DMS 273 (cell line): ENCODE data around the gene SMIM11.
"Not testable (repeated sequence)": the region's sequence is repeated elsewhere in the genome, so short reads cannot be mapped to it uniquely, and the experiment has no call there.

Experiments used
- DNase-seq: peaks from one replicate; lab custom pipeline; 2025; ENCODE audit not compliant: unreplicated experiment; lab: John Stamatoyannopoulos, UW

The SMIM11 gene

GRCh38 chr21:34354836-34355235 lies 20.5 kb upstream of the SMIM11 start:
- no peak for DNase-seq

GRCh38 chr21:34355570-34355969 lies 19.7 kb upstream of the SMIM11 start:
- DNase-seq = no peak

- no peak for DNase-seq
Measured at GRCh38 chr21:34357889-34358288, 17.4 kb upstream of the SMIM11 start.

- no peak for DNase-seq
Measured at GRCh38 chr21:34358866-34359265, 16.4 kb upstream of the SMIM11 start.

GRCh38 chr21:34360488-34361241 lies 14.6 kb upstream of the SMIM11 start:
- DNase-seq = no peak

- no peak for DNase-seq
Measured at GRCh38 chr21:34362136-34362444, 13.2 kb upstream of the SMIM11 start.

GRCh38 chr21:34362670-34363069 lies 12.6 kb upstream of the SMIM11 start:
- DNase-seq = no peak

GRCh38 chr21:34363733-34364132 lies 11.6 kb upstream of the SMIM11 start, which contains the start of gene KCNE2:
KCNE2 (plus strand) TSS chr21:34364006; CDS start chr21:34370479, 6,473 bp downstream.
- no peak for DNase-seq

- no peak for DNase-seq
Measured at GRCh38 chr21:34364921-34365320, 10.4 kb upstream of the SMIM11 start.

- DNase-seq = no peak
Measured at GRCh38 chr21:34365809-34366208, 9.5 kb upstream of the SMIM11 start.

- DNase-seq = peak; percentile 77
Measured at GRCh38 chr21:34367320-34367935, 7.9 kb upstream of the SMIM11 start.

GRCh38 chr21:34369741-34370140 lies 5.6 kb upstream of the SMIM11 start:
- DNase-seq = no peak

- DNase-seq = no peak
Measured at GRCh38 chr21:34372321-34372720, 3.0 kb upstream of the SMIM11 start.

GRCh38 chr21:34374462-34374861 lies 845 bp upstream of the SMIM11 start:
- DNase-seq = not testable (repeated sequence)

- DNase-seq = not testable (repeated sequence)
Measured at GRCh38 chr21:34375619-34375972, 289 bp downstream of the SMIM11 start.

- DNase-seq = not testable (repeated sequence)
Measured at GRCh38 chr21:34383138-34383537, 7.8 kb downstream of the SMIM11 start.

- DNase-seq = not testable (repeated sequence)
Measured at GRCh38 chr21:34383724-34384415, 8.6 kb downstream of the SMIM11 start.

GRCh38 chr21:34400522-34400921 lies 25.2 kb downstream of the SMIM11 start:
- not testable (repeated sequence) for DNase-seq

GRCh38 chr21:34404742-34405141 lies 29.4 kb downstream of the SMIM11 start:
- not testable (repeated sequence) for DNase-seq

- DNase-seq = not testable (repeated sequence)
Measured at GRCh38 chr21:34405686-34406085, 30.4 kb downstream of the SMIM11 start.

- not testable (repeated sequence) for DNase-seq
Measured at GRCh38 chr21:34406102-34406501, 30.8 kb downstream of the SMIM11 start.

GRCh38 chr21:34406676-34407075 lies 31.4 kb downstream of the SMIM11 start:
- DNase-seq = not testable (repeated sequence)
